Measurements from ENCODE around the gene GPR143. TPM values are rescaled to one million over a fixed set of nuclear protein-coding genes. Genes with fewer than 3 reads are reported as not detected.

The GPR143 gene
- total and polyA plus RNA-seq, 2 of the 4 experiments (the other 2 are of a cell fraction) = 0.07 TPM; not detected in 1

DNA sequence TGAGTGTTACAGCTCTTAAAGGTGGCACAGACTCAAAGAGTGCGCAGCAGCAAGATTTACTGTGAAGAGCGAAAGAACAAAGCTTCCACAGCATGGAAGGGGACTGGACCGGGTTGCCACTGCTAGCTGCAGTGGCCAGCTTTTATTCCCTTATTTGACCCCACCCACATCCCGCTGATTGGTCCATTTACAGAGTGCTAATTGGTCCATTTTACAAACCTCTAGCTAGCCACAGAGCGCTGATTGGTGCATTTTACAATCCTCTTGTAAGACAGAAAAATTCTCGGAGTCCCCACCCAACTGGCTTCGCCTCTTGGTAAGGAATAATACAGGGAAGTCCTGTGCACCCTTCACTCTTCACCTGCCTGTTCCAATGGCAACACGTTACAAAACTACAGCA, 18.7 kb upstream of the GPR143 start:
- Histone ChIP-seq H3K18ac (ENCODE audit: low read depth, low read length) (no peak overlapping the region), H3K27me3 (ENCODE audit: control insufficient read depth, insufficient read depth, low read length) (peaks cover 19% of the 10 kb centered on the region), H3K4ac (ENCODE audit: low read depth, low read length) (no peak overlapping the region), H2AFZ (replicated peaks; ENCODE audit: low read length, poor library complexity) (no peak overlapping the region), H3K23ac (ENCODE audit: low read depth, low read length) (no peak overlapping the region), H4K91ac (ENCODE audit: insufficient read depth, low read depth, low read length) (no peak overlapping the region), H3K4me3 (ENCODE audit: insufficient read depth, low read depth, low read length) (no peak overlapping the region), H3K4me1 (ENCODE audit: control insufficient read depth, insufficient read depth, low read length) (peaks cover 2% of the 10 kb centered on the region; the same call in 1 of the 2 replicates), H3K9ac (ENCODE audit: low read depth, low read length) (no peak overlapping the region), H3K9me3 (ENCODE audit: control insufficient read depth, insufficient read depth, low read length) (peaks cover 8% of the 10 kb centered on the region), H3K79me1 (ENCODE audit: low read depth in 1 of 2, low read length in 2 of 2) (no peaks in the 10 kb centered on the region), H2AK5ac (ENCODE audit: low read depth, low read length) (no peak overlapping the region), H3K27ac (ENCODE audit: insufficient read depth, low read length) (no peak overlapping the region), H2BK15ac (ENCODE audit: low read depth, low read length) (no peak overlapping the region), H2BK20ac (ENCODE audit: low read depth, low read length) (no peak overlapping the region), H3K36me3 (ENCODE audit: control insufficient read depth, insufficient read depth, low read length) (no peaks in the 10 kb centered on the region), H4K20me1 (ENCODE audit: insufficient read depth, low read length) (no peaks in the 10 kb centered on the region), H2BK120ac (ENCODE audit: low read depth, low read length) (no peak overlapping the region), H4K5ac (ENCODE audit: low read depth, low read length) (no peak overlapping the region), H3K56ac (ENCODE audit: extremely low read depth, insufficient read depth, low read length) (no peak overlapping the region), H4K8ac (ENCODE audit: low read depth in 2 of 2, low read length in 2 of 2) (no peak overlapping the region), H2AK9ac (replicated peaks; ENCODE audit: low read depth, low read length, poor library complexity) (no peak overlapping the region), H3K4me2 (ENCODE audit: low read depth, low read length) (no peak overlapping the region), H3K14ac (replicated peaks; ENCODE audit: low read depth, low read length) (no peak overlapping the region), H2BK5ac (ENCODE audit: low read depth, low read length, poor library complexity, severe bottlenecking) (no peak overlapping the region), H3K9me1 (ENCODE audit: insufficient read depth, low read length) (no peaks in the 10 kb centered on the region)
- TF ChIP-seq RFX5 (IDR thresholded peaks at IDR 0.05; ENCODE audit: low read depth, low read length) = no peak
- TF ChIP-seq, protein P1, sequence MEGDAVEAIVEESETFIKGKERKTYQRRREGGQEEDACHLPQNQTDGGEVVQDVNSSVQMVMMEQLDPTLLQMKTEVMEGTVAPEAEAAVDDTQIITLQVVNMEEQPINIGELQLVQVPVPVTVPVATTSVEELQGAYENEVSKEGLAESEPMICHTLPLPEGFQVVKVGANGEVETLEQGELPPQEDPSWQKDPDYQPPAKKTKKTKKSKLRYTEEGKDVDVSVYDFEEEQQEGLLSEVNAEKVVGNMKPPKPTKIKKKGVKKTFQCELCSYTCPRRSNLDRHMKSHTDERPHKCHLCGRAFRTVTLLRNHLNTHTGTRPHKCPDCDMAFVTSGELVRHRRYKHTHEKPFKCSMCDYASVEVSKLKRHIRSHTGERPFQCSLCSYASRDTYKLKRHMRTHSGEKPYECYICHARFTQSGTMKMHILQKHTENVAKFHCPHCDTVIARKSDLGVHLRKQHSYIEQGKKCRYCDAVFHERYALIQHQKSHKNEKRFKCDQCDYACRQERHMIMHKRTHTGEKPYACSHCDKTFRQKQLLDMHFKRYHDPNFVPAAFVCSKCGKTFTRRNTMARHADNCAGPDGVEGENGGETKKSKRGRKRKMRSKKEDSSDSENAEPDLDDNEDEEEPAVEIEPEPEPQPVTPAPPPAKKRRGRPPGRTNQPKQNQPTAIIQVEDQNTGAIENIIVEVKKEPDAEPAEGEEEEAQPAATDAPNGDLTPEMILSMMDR (conservative IDR thresholded peaks at IDR 0.05; ENCODE audit: low read depth, low read length) = no peak
- BruUV-seq (replicated peaks) = no TSS peak
- WGBS, 2 experiments (ENCODE audit: extremely low coverage in 2 of 2, insufficient read length in 1 of 2) = 88% methylated on average over 1 of the region's 8 CpGs; no CpG with 5 or more reads in 1 of the 2 experiments
- CTCF ChIA-PET = interaction anchor here (0.5 to 0.6 kb wide), 2 partner anchors 10 to 31 kb away, joined by 3 to 4 read pairs; no protein-coding TSS in a partner anchor
- POLR2A ChIA-PET (ENCODE audit: unreplicated experiment) = no interaction called here
- DNase-seq (no peak), ATAC-seq (ENCODE audit: low read depth) (no peak)
- dilution Hi-C loops (cut with HindIII; ENCODE audit: low sequenced_read_pairs, unreplicated experiment) = no loop called here
- intact Hi-C loops (cut with micrococcal nuclease) = no loop called here
- in situ Hi-C loops (cut with MboI; ENCODE audit: low sequenced_read_pairs) = no loop called here
